Ishikawa (cell line): Measurements from ENCODE around the gene ARID5B.

Experiments used
- CEBPB ChIP-seq: IDR thresholded peaks from 2 replicates; pipeline ENCODE4 v1.6.1; 2012
- CREB1 ChIP-seq: IDR thresholded peaks from 2 replicates; pipeline ENCODE4 v1.6.1; 2012; ENCODE audit warnings: low read depth
- EGR1 ChIP-seq: IDR thresholded peaks from 2 replicates; pipeline ENCODE4 v1.6.1; 2012
- EP300 ChIP-seq: IDR thresholded peaks from 2 replicates; pipeline ENCODE4 v1.6.1; 2012; ENCODE audit warnings: borderline replicate concordance
- FOXM1 ChIP-seq: IDR thresholded peaks from 2 replicates; pipeline ENCODE4 v1.6.1; 2012; ENCODE audit warnings: low read depth, borderline replicate concordance
- MAX ChIP-seq: IDR thresholded peaks from 2 replicates; pipeline ENCODE4 v1.6.1; 2012
- NFIC ChIP-seq: IDR thresholded peaks from 2 replicates; pipeline ENCODE4 v1.6.1; 2012
- RAD21 ChIP-seq: IDR thresholded peaks from 2 replicates; pipeline ENCODE4 v1.6.1; 2012; ENCODE audit warnings: low read depth
- TAF1 ChIP-seq: IDR thresholded peaks from 2 replicates; pipeline ENCODE4 v1.6.1; 2012; ENCODE audit warnings: low read depth, mild to moderate bottlenecking
- TCF12 ChIP-seq: IDR thresholded peaks from 2 replicates; pipeline ENCODE4 v1.6.1; 2012; ENCODE audit warnings: low read depth
- YY1 ChIP-seq: IDR thresholded peaks from 2 replicates; pipeline ENCODE4 v1.6.1; 2012; ENCODE audit warnings: low read depth
- TF ChIP-seq, protein P1 (sequence below): IDR thresholded peaks from 2 replicates; pipeline ENCODE4 v1.6.1; 2012; ENCODE audit warnings: low read depth, mild to moderate bottlenecking
- TF ChIP-seq, protein P2 (sequence below): IDR thresholded peaks from 2 replicates; pipeline ENCODE4 v1.6.1; 2012

DNA sequence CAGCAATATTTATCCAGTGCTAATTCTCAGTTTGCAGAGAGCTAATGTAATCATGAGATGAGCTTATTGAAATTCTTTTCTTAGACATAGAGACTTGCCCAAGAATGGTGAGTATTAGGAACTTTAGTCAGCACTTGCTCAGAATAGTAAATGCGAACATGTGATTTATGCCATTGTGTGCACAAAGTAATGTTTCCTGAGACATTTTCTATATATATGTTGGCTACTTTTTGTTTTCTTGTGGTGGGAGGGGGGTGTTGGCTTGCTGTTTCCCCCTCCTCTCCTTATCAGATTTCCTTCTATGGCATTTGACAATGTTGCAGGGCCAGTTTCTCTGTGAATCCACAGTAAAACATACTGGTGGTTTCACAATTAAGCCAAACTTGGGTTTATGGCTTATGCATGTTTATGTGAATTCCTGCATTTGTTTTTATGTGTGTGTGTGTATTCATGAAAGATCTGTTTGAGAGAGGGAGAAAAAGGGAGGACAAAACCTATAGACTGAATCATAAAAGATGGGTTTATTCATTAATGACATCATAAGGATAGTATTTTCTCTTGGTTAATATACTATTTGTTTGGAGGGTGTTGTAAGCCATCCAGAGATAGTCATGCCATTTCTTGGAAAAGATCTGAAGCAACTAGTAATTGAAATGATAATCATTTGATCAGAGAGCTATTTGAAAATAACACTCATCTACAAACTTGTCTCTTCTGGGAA, 36.3 kb downstream of the ARID5B start:
- TF ChIP-seq CEBPB (no peak), EP300 (no peak), CREB1 (no peak), TAF1 (no peak), TCF12 (no peak), MAX (no peak), RAD21 (no peak), YY1 (no peak), FOXM1 (no peak), EGR1 (no peak), NFIC (no peak)
- TF ChIP-seq, protein P1, sequence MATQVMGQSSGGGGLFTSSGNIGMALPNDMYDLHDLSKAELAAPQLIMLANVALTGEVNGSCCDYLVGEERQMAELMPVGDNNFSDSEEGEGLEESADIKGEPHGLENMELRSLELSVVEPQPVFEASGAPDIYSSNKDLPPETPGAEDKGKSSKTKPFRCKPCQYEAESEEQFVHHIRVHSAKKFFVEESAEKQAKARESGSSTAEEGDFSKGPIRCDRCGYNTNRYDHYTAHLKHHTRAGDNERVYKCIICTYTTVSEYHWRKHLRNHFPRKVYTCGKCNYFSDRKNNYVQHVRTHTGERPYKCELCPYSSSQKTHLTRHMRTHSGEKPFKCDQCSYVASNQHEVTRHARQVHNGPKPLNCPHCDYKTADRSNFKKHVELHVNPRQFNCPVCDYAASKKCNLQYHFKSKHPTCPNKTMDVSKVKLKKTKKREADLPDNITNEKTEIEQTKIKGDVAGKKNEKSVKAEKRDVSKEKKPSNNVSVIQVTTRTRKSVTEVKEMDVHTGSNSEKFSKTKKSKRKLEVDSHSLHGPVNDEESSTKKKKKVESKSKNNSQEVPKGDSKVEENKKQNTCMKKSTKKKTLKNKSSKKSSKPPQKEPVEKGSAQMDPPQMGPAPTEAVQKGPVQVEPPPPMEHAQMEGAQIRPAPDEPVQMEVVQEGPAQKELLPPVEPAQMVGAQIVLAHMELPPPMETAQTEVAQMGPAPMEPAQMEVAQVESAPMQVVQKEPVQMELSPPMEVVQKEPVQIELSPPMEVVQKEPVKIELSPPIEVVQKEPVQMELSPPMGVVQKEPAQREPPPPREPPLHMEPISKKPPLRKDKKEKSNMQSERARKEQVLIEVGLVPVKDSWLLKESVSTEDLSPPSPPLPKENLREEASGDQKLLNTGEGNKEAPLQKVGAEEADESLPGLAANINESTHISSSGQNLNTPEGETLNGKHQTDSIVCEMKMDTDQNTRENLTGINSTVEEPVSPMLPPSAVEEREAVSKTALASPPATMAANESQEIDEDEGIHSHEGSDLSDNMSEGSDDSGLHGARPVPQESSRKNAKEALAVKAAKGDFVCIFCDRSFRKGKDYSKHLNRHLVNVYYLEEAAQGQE: no peak
- TF ChIP-seq, protein P2, sequence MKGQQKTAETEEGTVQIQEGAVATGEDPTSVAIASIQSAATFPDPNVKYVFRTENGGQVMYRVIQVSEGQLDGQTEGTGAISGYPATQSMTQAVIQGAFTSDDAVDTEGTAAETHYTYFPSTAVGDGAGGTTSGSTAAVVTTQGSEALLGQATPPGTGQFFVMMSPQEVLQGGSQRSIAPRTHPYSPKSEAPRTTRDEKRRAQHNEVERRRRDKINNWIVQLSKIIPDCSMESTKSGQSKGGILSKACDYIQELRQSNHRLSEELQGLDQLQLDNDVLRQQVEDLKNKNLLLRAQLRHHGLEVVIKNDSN: no peak
